Liver (tissue), 3 donors: ENCODE results near the gene PGAM5.
"Not testable (repeated sequence)": the region's sequence is repeated elsewhere in the genome, so short reads cannot be mapped to it uniquely, and the experiment has no call there.

ENCODE experiments used
- CTCF ChIP-seq: fragments of 150-350 bp; IDR thresholded peaks from 2 replicates; pipeline ENCODE4 v1.5.1; 2017; ENCODE audit warnings: improper control_type of control experiment, low read depth, low read length; ENCODE audit not compliant: missing input control
- HNF4A ChIP-seq, 2 donors: conservative IDR thresholded peaks; 2 replicates each; pipeline ENCODE4 v1.6.1; 2016; ENCODE audit warnings: antibody characterized with exemption in 2 of 2, mild to moderate bottlenecking in 2 of 2
- RXRA ChIP-seq, 2 donors: IDR thresholded peaks; 2 replicates each; pipeline ENCODE4 v1.6.1; 2017 to 2018; ENCODE audit warnings: antibody characterized with exemption in 2 of 2, mild to moderate bottlenecking in 1 of 2
- SP1 ChIP-seq: IDR thresholded peaks from 2 replicates; pipeline ENCODE4 v1.6.1; 2018; ENCODE audit warnings: antibody characterized with exemption, mild to moderate bottlenecking
- TAF1 ChIP-seq: conservative IDR thresholded peaks from 2 replicates; pipeline ENCODE4 v1.6.1; 2016; ENCODE audit warnings: antibody characterized with exemption, mild to moderate bottlenecking
- TF ChIP-seq, protein P1 (sequence below): IDR thresholded peaks from 2 replicates; pipeline ENCODE4 v1.6.1; 2016; ENCODE audit warnings: antibody characterized with exemption
- TF ChIP-seq, protein P2 (sequence below): IDR thresholded peaks from 2 replicates; pipeline ENCODE4 v1.6.1; 2016; ENCODE audit warnings: antibody characterized with exemption
- TF ChIP-seq, protein P3 (sequence below): IDR thresholded peaks from 2 replicates; pipeline ENCODE4 v1.6.1; 2016; ENCODE audit warnings: antibody characterized with exemption
- donor health status: healthy.
- donor health status: healthy.

GRCh38 chr12:132758825-132759224 is 48.2 kb downstream of the PGAM5 start:
- TF ChIP-seq CTCF; SP1; HNF4A (conservative IDR thresholded peaks at IDR 0.05); RXRA (IDR thresholded peaks at IDR 0.05); TAF1: not testable (repeated sequence)
- TF ChIP-seq, protein P1, sequence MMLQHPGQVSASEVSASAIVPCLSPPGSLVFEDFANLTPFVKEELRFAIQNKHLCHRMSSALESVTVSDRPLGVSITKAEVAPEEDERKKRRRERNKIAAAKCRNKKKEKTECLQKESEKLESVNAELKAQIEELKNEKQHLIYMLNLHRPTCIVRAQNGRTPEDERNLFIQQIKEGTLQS = not testable (repeated sequence)
- TF ChIP-seq, protein P2, sequence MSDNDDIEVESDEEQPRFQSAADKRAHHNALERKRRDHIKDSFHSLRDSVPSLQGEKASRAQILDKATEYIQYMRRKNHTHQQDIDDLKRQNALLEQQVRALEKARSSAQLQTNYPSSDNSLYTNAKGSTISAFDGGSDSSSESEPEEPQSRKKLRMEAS = not testable (repeated sequence)
- TF ChIP-seq, protein P3, sequence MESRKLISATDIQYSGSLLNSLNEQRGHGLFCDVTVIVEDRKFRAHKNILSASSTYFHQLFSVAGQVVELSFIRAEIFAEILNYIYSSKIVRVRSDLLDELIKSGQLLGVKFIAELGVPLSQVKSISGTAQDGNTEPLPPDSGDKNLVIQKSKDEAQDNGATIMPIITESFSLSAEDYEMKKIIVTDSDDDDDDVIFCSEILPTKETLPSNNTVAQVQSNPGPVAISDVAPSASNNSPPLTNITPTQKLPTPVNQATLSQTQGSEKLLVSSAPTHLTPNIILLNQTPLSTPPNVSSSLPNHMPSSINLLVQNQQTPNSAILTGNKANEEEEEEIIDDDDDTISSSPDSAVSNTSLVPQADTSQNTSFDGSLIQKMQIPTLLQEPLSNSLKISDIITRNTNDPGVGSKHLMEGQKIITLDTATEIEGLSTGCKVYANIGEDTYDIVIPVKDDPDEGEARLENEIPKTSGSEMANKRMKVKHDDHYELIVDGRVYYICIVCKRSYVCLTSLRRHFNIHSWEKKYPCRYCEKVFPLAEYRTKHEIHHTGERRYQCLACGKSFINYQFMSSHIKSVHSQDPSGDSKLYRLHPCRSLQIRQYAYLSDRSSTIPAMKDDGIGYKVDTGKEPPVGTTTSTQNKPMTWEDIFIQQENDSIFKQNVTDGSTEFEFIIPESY = not testable (repeated sequence)
